ENCODE data around the gene PLPP7.

The PLPP7 gene

DNA sequence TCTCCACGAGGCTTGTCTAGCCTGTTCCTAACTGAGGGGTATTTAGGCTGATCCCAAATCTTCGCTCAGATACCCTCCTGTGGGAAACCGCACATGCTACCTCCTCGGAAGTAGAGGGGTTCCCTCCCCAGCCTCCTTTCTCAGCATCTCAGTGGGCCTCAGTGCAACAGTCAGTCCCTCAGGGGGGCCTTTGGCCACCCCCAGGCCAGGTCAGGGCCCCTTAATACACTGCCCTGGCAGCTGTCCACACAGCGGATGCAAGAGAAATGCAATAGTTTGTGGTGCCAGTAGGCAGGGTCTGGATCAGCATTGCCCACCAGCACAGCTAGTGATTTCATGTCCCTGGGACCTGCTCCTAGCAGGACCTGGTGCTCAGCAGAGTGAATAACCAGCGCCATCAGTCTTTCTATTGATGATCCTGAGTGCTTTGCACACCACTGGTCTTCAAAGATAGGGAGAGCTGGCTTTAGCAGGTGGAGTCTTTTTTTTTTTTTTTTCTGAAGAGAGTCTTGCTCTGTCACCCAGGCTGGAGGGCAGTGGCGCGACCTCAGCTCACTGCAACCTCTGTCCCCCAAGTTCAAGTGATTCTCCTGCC, 7.5 kb downstream of the PLPP7 start:
- DNase-seq (ENCODE audit: extremely low spot score) = no peak
- TF ChIP-seq, protein P1, sequence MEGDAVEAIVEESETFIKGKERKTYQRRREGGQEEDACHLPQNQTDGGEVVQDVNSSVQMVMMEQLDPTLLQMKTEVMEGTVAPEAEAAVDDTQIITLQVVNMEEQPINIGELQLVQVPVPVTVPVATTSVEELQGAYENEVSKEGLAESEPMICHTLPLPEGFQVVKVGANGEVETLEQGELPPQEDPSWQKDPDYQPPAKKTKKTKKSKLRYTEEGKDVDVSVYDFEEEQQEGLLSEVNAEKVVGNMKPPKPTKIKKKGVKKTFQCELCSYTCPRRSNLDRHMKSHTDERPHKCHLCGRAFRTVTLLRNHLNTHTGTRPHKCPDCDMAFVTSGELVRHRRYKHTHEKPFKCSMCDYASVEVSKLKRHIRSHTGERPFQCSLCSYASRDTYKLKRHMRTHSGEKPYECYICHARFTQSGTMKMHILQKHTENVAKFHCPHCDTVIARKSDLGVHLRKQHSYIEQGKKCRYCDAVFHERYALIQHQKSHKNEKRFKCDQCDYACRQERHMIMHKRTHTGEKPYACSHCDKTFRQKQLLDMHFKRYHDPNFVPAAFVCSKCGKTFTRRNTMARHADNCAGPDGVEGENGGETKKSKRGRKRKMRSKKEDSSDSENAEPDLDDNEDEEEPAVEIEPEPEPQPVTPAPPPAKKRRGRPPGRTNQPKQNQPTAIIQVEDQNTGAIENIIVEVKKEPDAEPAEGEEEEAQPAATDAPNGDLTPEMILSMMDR (IDR thresholded peaks at IDR 0.05; ENCODE audit: control extremely low read depth, extremely low read depth, low read depth, missing control alignments) = no peak
- POLR2A ChIA-PET = interaction anchor here (0.6 kb wide), 1 partner anchor 77 kb away, joined by 3 read pairs; no protein-coding TSS in a partner anchor

DNA sequence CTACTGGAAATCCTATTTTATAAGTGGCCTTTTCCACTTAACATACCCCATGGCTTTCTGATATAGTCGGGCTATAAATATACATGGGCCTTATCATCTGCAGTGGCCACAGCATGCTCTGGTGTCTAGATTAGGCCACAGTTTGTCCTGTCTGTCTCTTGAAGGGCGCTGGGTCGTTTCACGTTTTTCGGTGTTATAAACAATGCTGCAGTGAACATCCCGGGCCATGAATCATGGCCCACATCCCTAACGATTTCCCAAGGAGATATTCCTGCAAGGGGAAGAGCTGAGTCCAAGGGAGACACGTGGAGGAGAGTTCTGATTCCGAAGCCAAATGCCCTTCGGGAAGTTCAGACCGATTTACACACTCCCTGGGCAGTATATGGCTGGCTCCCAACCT, 8.4 kb downstream of the PLPP7 start:
- no peak for DNase-seq (ENCODE audit: extremely low spot score)
- TF ChIP-seq, protein P1 (IDR thresholded peaks at IDR 0.05; ENCODE audit: control extremely low read depth, extremely low read depth, low read depth, missing control alignments) = no peak
- ChIA-PET POLR2A (interaction anchor here (0.6 kb wide), 1 partner anchor 78 kb away, joined by 3 read pairs; no protein-coding TSS in a partner anchor), CTCF (interaction anchor here (2.4 kb wide), 1 partner anchor 38 kb away, joined by 8 read pairs; no protein-coding TSS in a partner anchor)

More for the DNA sequence above, 7.5 kb downstream of the PLPP7 start:
- CTCF ChIA-PET = interaction anchor here (2.4 kb wide), 1 partner anchor 39 kb away, joined by 8 read pairs; no protein-coding TSS in a partner anchor

DNA sequence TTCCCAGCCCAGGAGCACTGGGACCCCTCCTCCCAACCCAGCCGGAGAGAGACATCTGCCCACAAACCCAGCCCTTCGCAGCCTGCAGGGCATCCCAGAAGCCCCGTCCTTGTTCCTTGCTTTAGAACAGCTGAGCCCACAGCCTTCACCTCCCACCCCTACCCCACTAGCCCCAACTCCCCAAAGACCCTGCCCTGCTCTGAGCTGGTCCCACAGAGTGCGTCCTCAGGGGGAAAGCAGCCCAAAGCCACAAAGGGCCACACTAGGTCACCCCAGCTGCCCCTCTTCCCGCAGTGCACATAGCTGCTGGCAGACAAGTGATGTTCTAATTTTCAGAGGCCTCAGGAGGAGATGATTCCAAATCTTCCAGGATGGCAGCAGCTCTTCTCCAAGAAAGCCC, 8.8 kb downstream of the PLPP7 start:
- ChIA-PET CTCF (interaction anchor here (1.2 to 2.4 kb wide), 2 partner anchors 9 to 38 kb away, joined by 4 to 8 read pairs; partner anchors contain the start of gene PLPP7), POLR2A (no interaction called here)
- no peak for DNase-seq (ENCODE audit: extremely low spot score)
- TF ChIP-seq, protein P1 (IDR thresholded peaks at IDR 0.05; ENCODE audit: control extremely low read depth, extremely low read depth, low read depth, missing control alignments) = no peak

DNA sequence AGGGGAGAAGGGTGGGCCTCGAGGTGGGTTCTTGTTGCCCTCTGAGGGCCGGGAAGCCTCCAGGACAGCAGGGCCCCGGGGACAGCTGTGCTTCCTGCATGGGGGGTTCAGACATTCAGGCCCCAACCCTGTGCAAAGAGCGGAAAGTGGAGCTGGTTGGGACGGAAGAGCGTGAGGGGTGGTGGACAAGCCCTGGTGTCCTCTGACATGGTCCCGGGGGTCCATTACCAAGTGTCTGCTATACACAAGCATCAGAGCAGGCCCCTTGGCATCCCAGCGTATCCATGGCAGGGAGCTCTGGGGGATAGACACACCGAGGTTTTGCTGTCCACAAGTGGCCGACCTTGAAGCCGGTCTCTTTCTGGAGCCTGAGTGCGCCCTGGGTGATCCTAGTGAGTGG, 9.3 kb downstream of the PLPP7 start:
- ChIA-PET CTCF (interaction anchor here (1.2 to 1.3 kb wide), 2 partner anchors 9 to 37 kb away, joined by 3 to 4 read pairs; partner anchors contain the start of gene PLPP7), POLR2A (no interaction called here)
- TF ChIP-seq, protein P1 (IDR thresholded peaks at IDR 0.05; ENCODE audit: control extremely low read depth, extremely low read depth, low read depth, missing control alignments) = no peak
- DNase-seq (ENCODE audit: extremely low spot score) = no peak

DNA sequence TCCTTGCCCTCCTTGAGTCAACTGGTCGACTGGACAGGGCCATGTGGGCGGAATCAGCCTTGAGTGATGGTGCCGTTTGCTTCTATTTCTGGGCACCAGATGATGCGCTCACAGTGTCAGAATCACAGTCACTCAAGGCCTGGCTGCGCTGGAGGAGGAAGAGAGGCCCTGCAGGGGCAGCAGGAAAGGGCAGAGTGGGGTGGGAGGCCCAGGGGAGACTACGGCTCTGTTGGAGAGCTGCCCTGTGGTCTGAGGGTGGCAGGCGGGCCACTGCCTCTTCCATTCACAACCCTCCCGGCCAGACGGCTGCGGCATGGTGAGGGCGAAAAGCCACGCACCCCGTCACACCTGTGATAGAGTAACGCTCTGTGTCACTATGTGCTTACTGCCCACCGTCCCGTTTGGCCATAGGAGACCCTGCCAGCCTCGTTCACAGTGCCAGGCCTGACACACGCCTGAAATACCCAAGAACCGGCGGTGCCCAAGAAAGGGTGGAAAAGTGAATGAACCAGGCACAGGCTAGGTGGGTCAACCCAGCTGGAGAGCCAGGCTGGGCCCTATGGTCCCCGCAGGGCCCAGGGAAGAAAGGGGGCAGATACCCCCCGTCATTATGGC, 9.9 kb downstream of the PLPP7 start:
- DNase-seq (ENCODE audit: extremely low spot score) = no peak
- ChIA-PET CTCF (interaction anchor here (1.2 to 1.3 kb wide), 3 partner anchors 10 to 50 kb away, joined by 3 to 4 read pairs (median 3); partner anchors contain the start of gene PLPP7), POLR2A (no interaction called here)
- TF ChIP-seq, protein P1 (IDR thresholded peaks at IDR 0.05; ENCODE audit: control extremely low read depth, extremely low read depth, low read depth, missing control alignments) = no peak

DNA sequence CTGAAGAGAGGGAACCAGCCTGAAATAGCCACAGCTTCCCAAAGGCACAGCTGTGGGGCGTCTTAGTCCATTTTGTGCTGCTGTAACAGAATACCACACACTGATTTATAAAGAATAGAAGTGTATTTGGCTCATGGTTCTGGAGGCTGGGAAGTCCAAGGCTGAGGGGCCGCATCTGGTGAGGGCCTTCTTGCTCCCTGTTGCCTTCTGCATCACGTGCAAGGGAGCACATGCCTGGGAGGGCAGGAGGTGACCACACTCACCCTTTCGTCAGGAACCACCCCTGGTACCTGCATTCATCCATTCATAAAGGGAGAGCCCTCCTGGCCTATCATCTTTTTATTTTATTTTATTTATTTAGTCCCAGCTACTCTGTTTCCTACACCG, 10.4 kb downstream of the PLPP7 start:
- CTCF ChIA-PET = interaction anchor here (1.2 to 1.3 kb wide), 2 partner anchors 36 to 50 kb away, joined by 3 read pairs; no protein-coding TSS in a partner anchor
- POLR2A ChIA-PET = no interaction called here
- no peak for DNase-seq (ENCODE audit: extremely low spot score)
- TF ChIP-seq, protein P1 (IDR thresholded peaks at IDR 0.05; ENCODE audit: control extremely low read depth, extremely low read depth, low read depth, missing control alignments) = no peak

Data from GM10248 (cell line).